NOMO-1 treated with dmso at 0.1 percent for 144 hours (cell line): ENCODE measurements around the gene COL5A2.

Source experiments
- DNase-seq: peaks from one replicate; lab custom pipeline; 2025; ENCODE audit not compliant: unreplicated experiment; lab: John Stamatoyannopoulos, UW

COL5A2 gene

GRCh38 chr2:189109921-189110397 is 69.6 kb downstream of the COL5A2 start:
- no peak for DNase-seq

GRCh38 chr2:189104934-189105333 is 74.6 kb downstream of the COL5A2 start:
- DNase-seq = no peak

- no peak for DNase-seq
These were observed 76.8 kb downstream of the COL5A2 start for GRCh38 chr2:189102735-189103134.

GRCh38 chr2:189097934-189098333 is 81.6 kb downstream of the COL5A2 start:
- no peak for DNase-seq

GRCh38 chr2:189096769-189097447 is 82.7 kb downstream of the COL5A2 start:
- DNase-seq = no peak

- no peak for DNase-seq
These were observed 84.5 kb downstream of the COL5A2 start for GRCh38 chr2:189095101-189095500.

- no peak for DNase-seq
These were observed 86.6 kb downstream of the COL5A2 start for GRCh38 chr2:189092936-189093335.

- no peak for DNase-seq
These were observed 88.3 kb downstream of the COL5A2 start for GRCh38 chr2:189091253-189091652.

GRCh38 chr2:189088591-189089205 is 90.9 kb downstream of the COL5A2 start:
- no peak for DNase-seq

GRCh38 chr2:189086710-189087109 is 92.9 kb downstream of the COL5A2 start:
- DNase-seq = no peak

GRCh38 chr2:189086250-189086649 is 93.3 kb downstream of the COL5A2 start:
- DNase-seq = no peak

GRCh38 chr2:189083606-189084005 is 96.0 kb downstream of the COL5A2 start:
- no peak for DNase-seq

- DNase-seq = no peak
These were observed 96.5 kb downstream of the COL5A2 start for GRCh38 chr2:189083106-189083505.

- no peak for DNase-seq
These were observed 97.1 kb downstream of the COL5A2 start for GRCh38 chr2:189082376-189082975.

GRCh38 chr2:189076572-189076971 is 103.0 kb downstream of the COL5A2 start:
- no peak for DNase-seq

- DNase-seq = no peak
These were observed 103.4 kb downstream of the COL5A2 start for GRCh38 chr2:189076120-189076519.

- no peak for DNase-seq
These were observed 105.1 kb downstream of the COL5A2 start for GRCh38 chr2:189074506-189074905.

GRCh38 chr2:189072036-189072435 is 107.5 kb downstream of the COL5A2 start:
- no peak for DNase-seq

- DNase-seq = no peak
These were observed 109.5 kb downstream of the COL5A2 start for GRCh38 chr2:189069855-189070619.

- DNase-seq = no peak
These were observed 113.5 kb downstream of the COL5A2 start for GRCh38 chr2:189066037-189066436.

- DNase-seq = no peak
These were observed 119.4 kb downstream of the COL5A2 start for GRCh38 chr2:189060096-189060642.
